Measurements from ENCODE around the gene NTM.

DNA sequence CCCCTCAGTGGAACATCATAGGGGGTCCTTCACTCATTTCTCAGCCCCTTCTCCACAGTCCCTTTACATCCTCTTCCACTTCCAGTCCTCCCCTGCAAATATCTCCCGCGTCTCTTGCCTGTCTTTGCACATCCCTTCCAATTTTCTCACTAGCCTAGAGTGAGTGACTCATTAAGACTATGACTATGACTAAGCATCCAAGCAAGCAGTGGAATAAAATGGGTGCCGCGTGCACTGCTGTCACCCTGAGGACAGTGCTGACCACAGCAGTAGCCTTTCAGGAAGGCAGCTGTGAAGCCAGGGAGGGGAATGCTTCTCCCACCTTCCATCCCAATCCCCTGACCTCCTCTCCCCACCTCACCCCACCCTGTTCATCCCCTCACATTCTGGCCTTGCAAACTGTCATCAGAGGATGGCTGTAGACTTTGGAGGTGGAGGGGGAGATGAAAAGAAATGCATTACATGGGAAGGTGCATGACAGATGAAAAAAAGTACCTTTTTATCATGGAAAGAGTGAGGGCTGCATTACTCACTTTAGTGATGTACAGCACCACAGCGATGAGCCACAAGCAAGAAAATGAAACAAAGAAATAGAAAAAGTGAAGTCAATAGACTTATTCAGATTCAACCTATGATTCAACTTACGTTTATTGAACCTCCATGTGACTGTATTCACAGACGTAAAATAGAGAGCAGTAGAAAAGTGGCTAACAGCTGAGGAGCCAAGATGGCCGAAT is 948.2 kb downstream of the NTM start:
- TF ChIP-seq, protein P1, sequence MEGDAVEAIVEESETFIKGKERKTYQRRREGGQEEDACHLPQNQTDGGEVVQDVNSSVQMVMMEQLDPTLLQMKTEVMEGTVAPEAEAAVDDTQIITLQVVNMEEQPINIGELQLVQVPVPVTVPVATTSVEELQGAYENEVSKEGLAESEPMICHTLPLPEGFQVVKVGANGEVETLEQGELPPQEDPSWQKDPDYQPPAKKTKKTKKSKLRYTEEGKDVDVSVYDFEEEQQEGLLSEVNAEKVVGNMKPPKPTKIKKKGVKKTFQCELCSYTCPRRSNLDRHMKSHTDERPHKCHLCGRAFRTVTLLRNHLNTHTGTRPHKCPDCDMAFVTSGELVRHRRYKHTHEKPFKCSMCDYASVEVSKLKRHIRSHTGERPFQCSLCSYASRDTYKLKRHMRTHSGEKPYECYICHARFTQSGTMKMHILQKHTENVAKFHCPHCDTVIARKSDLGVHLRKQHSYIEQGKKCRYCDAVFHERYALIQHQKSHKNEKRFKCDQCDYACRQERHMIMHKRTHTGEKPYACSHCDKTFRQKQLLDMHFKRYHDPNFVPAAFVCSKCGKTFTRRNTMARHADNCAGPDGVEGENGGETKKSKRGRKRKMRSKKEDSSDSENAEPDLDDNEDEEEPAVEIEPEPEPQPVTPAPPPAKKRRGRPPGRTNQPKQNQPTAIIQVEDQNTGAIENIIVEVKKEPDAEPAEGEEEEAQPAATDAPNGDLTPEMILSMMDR (IDR thresholded peaks at IDR 0.05), result no peak
- TF ChIP-seq POLR2A (IDR thresholded peaks at IDR 0.05) (no peak), POLR2AphosphoS5 (IDR thresholded peaks at IDR 0.05) (no peak), EP300 (IDR thresholded peaks at IDR 0.05) (no peak)
